ENCODE results near the gene BAIAP2. TPM values are rescaled to one million over a fixed set of nuclear protein-coding genes. Genes with fewer than 3 reads are reported as not detected.
A peak's percentile ranks its signal among the peaks of the same experiment; 100 is the strongest.

BAIAP2 gene
- total and polyA plus RNA-seq, 2 donors from 2014 or later: 44.5 to 45.8 TPM

- DNase-seq: peak in 1 of 5 donors; percentile 31
- FAIRE-seq: no peak
- intact Hi-C loops (cut with DNase I): no loop called here
These were observed 26.8 kb upstream of the BAIAP2 start for GRCh38 chr17:81008140-81008539.

GRCh38 chr17:81009136-81009535 lies 25.8 kb upstream of the BAIAP2 start:
- Histone ChIP-seq H3K9me3 (ENCODE audit: control insufficient read depth in 2 of 3, insufficient read depth in 1 of 3, low read length in 3 of 3) (peaks cover 0 to 5% (median 0%) of the 10 kb centered on the region in 3 donors), H3K9ac (ENCODE audit: low read length in 3 of 3) (no peak overlapping the region), H3K36me3 (ENCODE audit: control insufficient read depth in 2 of 3, insufficient read depth in 3 of 3, low read length in 3 of 3) (no peaks in the 10 kb centered on the region), H3K27me3 (ENCODE audit: control insufficient read depth, insufficient read depth, low read length) (peaks cover 4% of the 10 kb centered on the region), H3K27ac (ENCODE audit: low read depth in 2 of 2, low read length in 2 of 2) (no peak overlapping the region), H3K4me3 (ENCODE audit: low read length in 3 of 3) (no peak overlapping the region), H3K4me1 (ENCODE audit: control insufficient read depth in 2 of 3, insufficient read depth in 2 of 3, low read depth in 1 of 3, low read length in 3 of 3) (peaks cover 0 to 2% (median 0%) of the 10 kb centered on the region in 3 donors)
- TF ChIP-seq CTCF (IDR thresholded peaks at IDR 0.05; ENCODE audit: borderline replicate concordance, extremely low read depth, insufficient read depth): no peak
- intact Hi-C loops (cut with DNase I): no loop called here
- FAIRE-seq: no peak
- peak in 1 of 5 donors; percentile 45 for DNase-seq

More at GRCh38 chr17:81008140-81008539, 26.8 kb upstream of the BAIAP2 start:
- Histone ChIP-seq H3K27me3 (ENCODE audit: control insufficient read depth, insufficient read depth, low read length) (peaks cover 8% of the 10 kb centered on the region), H3K27ac (ENCODE audit: low read depth in 2 of 2, low read length in 2 of 2) (no peak overlapping the region), H3K36me3 (ENCODE audit: control insufficient read depth in 2 of 3, insufficient read depth in 3 of 3, low read length in 3 of 3) (no peaks in the 10 kb centered on the region), H3K4me1 (ENCODE audit: control insufficient read depth in 2 of 3, insufficient read depth in 2 of 3, low read depth in 1 of 3, low read length in 3 of 3) (peaks cover 0 to 2% (median 0%) of the 10 kb centered on the region in 3 donors), H3K9me3 (ENCODE audit: control insufficient read depth in 2 of 3, insufficient read depth in 1 of 3, low read length in 3 of 3) (peaks cover 0 to 5% (median 0%) of the 10 kb centered on the region in 3 donors), H3K9ac (ENCODE audit: low read length in 3 of 3) (no peak overlapping the region), H3K4me3 (ENCODE audit: low read length in 3 of 3) (no peak overlapping the region)
- TF ChIP-seq CTCF (IDR thresholded peaks at IDR 0.05; ENCODE audit: borderline replicate concordance, extremely low read depth, insufficient read depth): no peak

GRCh38 chr17:81010935-81011334 lies 24.0 kb upstream of the BAIAP2 start:
- TF ChIP-seq CTCF (IDR thresholded peaks at IDR 0.05; ENCODE audit: borderline replicate concordance, extremely low read depth, insufficient read depth): no peak
- Histone ChIP-seq H3K9ac (ENCODE audit: low read length in 3 of 3) (no peak overlapping the region), H3K36me3 (ENCODE audit: control insufficient read depth in 2 of 3, insufficient read depth in 3 of 3, low read length in 3 of 3) (no peaks in the 10 kb centered on the region), H3K27me3 (ENCODE audit: control insufficient read depth, insufficient read depth, low read length) (no peaks in the 10 kb centered on the region), H3K27ac (ENCODE audit: low read depth in 2 of 2, low read length in 2 of 2) (no peak overlapping the region), H3K4me3 (ENCODE audit: low read length in 3 of 3) (no peak overlapping the region), H3K9me3 (ENCODE audit: control insufficient read depth in 2 of 3, insufficient read depth in 1 of 3, low read length in 3 of 3) (peaks cover 0 to 5% (median 0%) of the 10 kb centered on the region in 3 donors), H3K4me1 (ENCODE audit: control insufficient read depth in 2 of 3, insufficient read depth in 2 of 3, low read depth in 1 of 3, low read length in 3 of 3) (no peaks in the 10 kb centered on the region)
- intact Hi-C loops (cut with DNase I): no loop called here
- FAIRE-seq (no peak), DNase-seq (no peak)

- Histone ChIP-seq H3K27ac (ENCODE audit: low read depth in 2 of 2, low read length in 2 of 2) (no peak overlapping the region), H3K9ac (ENCODE audit: low read length in 3 of 3) (no peak overlapping the region), H3K4me1 (ENCODE audit: control insufficient read depth in 2 of 3, insufficient read depth in 2 of 3, low read depth in 1 of 3, low read length in 3 of 3) (no peaks in the 10 kb centered on the region), H3K4me3 (ENCODE audit: low read length in 3 of 3) (no peak overlapping the region), H3K36me3 (ENCODE audit: control insufficient read depth in 2 of 3, insufficient read depth in 3 of 3, low read length in 3 of 3) (no peaks in the 10 kb centered on the region), H3K9me3 (ENCODE audit: control insufficient read depth in 2 of 3, insufficient read depth in 1 of 3, low read length in 3 of 3) (peaks cover 0 to 5% (median 0%) of the 10 kb centered on the region in 3 donors), H3K27me3 (ENCODE audit: control insufficient read depth, insufficient read depth, low read length) (no peaks in the 10 kb centered on the region)
- no peak for DNase-seq
- intact Hi-C loops (cut with DNase I): no loop called here
- no peak for FAIRE-seq
- TF ChIP-seq CTCF (IDR thresholded peaks at IDR 0.05; ENCODE audit: borderline replicate concordance, extremely low read depth, insufficient read depth): no peak
These were observed 23.0 kb upstream of the BAIAP2 start for GRCh38 chr17:81011951-81012350.

Measured in kidney (tissue), 14 donors.